Ishikawa (cell line): ENCODE measurements around the gene COX7A1.

Source experiments
- CEBPB ChIP-seq: IDR thresholded peaks from 2 replicates; pipeline ENCODE4 v1.6.1; 2012
- CREB1 ChIP-seq: IDR thresholded peaks from 2 replicates; pipeline ENCODE4 v1.6.1; 2012; ENCODE audit warnings: low read depth
- EP300 ChIP-seq: IDR thresholded peaks from 2 replicates; pipeline ENCODE4 v1.6.1; 2012; ENCODE audit warnings: borderline replicate concordance
- MAX ChIP-seq: IDR thresholded peaks from 2 replicates; pipeline ENCODE4 v1.6.1; 2012
- NFIC ChIP-seq: IDR thresholded peaks from 2 replicates; pipeline ENCODE4 v1.6.1; 2012
- RAD21 ChIP-seq: IDR thresholded peaks from 2 replicates; pipeline ENCODE4 v1.6.1; 2012; ENCODE audit warnings: low read depth
- TAF1 ChIP-seq: IDR thresholded peaks from 2 replicates; pipeline ENCODE4 v1.6.1; 2012; ENCODE audit warnings: low read depth, mild to moderate bottlenecking
- TCF12 ChIP-seq: IDR thresholded peaks from 2 replicates; pipeline ENCODE4 v1.6.1; 2012; ENCODE audit warnings: low read depth
- ZBTB7A ChIP-seq: IDR thresholded peaks from 2 replicates; pipeline ENCODE4 v1.6.1; 2012; ENCODE audit warnings: low read depth

Gene COX7A1

GRCh38 chr19:36103040-36103626 is 49.1 kb downstream of the COX7A1 start:
- TF ChIP-seq RAD21 (no peak), CEBPB (no peak), TAF1 (no peak), EP300 (no peak)

DNA sequence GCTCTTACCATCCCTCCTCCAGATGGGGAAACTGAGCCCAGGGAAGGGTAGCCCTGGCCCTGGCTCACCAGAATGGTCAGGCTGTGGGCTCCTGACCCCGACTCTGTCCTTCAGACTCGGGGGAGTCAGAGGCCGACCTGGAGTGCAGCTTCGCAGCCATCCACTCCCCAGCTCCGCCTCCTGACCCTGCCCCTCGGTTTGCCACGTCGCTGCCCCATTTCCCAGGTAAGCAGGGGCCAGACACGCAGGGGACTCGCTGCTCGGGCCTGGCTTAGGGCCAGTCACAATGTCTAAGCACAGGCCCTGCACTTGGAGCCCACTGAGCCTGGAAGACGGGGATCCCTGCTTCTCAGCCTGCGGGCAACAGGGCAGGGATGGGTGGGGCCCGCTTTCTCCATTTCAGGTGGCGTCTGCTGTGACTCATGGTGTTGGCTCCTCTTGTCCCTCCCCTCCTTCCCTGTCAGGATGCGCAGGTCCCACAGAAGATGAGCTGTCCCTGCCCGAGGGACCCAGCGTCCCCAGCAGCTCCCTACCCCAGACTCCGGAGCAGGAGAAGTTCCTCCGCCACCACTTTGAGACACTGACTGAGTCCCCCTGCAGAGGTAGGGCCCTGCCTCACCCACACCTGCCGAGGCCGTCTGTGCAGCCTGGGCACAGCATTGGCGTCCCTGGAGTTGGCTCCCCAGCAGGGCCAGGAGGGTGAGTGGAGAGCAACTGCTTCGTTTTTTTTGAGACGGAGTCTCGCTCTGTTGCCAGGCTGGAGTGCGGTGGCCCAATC is 50.5 kb downstream of the COX7A1 start:
- TF ChIP-seq EP300 (no peak), CREB1 (no peak), MAX (no peak), RAD21 (no peak), ZBTB7A (no peak), TCF12 (no peak), NFIC (no peak)
